HG03558 (cell line): ENCODE results near the gene NTSR2.
"Not testable (repeated sequence)": the region's sequence is repeated elsewhere in the genome, so short reads cannot be mapped to it uniquely, and the experiment has no call there.

Experiments used
- ATAC-seq: cut with Tn5 transposase; IDR thresholded peaks from one replicate; pipeline ENCODE4 v1.9.1; 2021; ENCODE audit warnings: moderate number of reproducible peaks; ENCODE audit not compliant: unreplicated experiment; ENCODE audit errors: extremely low read depth

NTSR2 gene

DNA sequence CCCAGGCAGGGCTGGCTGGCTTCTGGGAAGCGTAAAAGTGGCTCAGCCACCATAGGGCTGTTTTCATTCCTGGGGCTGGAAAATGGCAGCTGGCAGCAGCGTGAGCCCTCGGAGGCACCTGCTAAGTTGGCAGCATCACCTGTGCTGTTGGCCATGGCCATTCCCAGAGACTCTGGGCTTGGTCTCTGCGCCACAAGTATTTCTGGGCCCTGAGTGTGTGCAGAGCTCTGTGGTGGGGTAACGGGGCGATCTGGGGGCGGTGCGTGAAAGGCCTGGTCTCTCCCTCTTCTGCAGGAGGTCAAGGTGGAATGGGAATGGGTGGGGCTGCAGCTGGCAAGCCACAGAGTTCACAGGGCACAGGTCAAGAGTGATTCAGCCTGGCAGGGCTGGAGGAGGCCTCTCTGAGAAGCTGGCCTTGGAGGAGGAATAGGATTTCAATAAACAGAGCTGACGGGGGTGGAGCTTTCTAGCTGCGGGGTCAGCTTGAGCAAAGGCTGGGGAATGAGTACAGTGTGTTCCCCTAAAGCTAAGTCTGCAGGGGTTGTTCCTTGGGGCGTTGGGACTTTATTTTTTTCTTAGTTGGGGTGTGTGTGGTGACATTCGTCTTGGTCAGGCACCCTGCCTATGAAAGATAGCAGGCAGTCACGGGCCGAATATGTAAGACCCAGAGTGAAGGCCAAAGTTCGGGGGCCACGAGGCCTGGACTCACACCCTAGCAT lies 10.3 kb upstream of the NTSR2 start:
- ATAC-seq = no peak

- ATAC-seq = no peak
These were observed 9.6 kb upstream of the NTSR2 start for GRCh38 chr2:11679486-11680181.

- ATAC-seq = no peak
These were observed 9.0 kb upstream of the NTSR2 start for GRCh38 chr2:11679016-11679415.

GRCh38 chr2:11678306-11678960 lies 8.4 kb upstream of the NTSR2 start:
- no peak for ATAC-seq

DNA sequence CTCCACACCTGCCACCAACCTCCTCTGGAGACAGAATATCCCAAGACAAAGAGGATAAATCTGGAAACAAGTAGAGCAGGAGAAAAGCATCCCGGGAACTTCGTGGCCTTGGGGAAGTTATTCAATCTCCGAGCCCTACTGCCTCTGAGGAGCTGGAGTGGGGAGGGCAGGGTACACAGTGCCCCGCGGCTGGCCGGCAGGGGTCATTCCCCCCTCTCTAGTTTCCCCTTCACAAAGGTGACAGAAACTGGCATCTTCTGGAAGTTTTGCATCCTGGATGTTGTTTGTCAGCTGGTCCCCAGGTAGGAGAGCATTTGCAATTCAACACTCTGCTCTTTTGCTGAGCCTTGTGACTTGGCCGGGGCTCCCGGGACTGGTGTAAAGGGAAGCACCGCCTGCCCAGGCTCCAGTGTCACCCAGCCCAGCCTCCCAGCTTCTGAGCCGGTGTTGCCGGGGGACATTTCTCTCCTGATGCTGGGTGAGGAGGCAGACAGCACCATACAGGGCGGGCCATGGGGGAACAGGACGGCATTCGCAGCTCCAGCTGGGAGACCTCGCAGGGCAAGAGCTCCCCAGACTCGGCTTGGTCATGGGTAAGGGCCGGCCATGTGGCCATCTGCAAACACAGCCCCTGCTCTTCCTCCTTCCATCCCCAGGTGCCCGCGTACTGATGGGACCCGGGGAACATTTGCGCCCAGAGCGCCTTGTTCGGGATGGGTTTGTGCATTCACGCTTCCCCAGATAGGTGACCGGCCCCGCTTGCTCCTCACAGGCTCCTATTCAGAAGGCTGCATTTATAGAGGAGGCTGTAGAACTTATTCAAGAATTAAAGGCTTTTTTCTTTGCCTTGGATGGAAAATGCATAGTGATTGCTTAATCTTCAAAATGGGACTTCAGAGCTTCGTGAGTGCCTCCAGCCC lies 7.4 kb upstream of the NTSR2 start:
- ATAC-seq = no peak

- no peak for ATAC-seq
These were observed 6.6 kb upstream of the NTSR2 start for GRCh38 chr2:11676640-11677039.

DNA sequence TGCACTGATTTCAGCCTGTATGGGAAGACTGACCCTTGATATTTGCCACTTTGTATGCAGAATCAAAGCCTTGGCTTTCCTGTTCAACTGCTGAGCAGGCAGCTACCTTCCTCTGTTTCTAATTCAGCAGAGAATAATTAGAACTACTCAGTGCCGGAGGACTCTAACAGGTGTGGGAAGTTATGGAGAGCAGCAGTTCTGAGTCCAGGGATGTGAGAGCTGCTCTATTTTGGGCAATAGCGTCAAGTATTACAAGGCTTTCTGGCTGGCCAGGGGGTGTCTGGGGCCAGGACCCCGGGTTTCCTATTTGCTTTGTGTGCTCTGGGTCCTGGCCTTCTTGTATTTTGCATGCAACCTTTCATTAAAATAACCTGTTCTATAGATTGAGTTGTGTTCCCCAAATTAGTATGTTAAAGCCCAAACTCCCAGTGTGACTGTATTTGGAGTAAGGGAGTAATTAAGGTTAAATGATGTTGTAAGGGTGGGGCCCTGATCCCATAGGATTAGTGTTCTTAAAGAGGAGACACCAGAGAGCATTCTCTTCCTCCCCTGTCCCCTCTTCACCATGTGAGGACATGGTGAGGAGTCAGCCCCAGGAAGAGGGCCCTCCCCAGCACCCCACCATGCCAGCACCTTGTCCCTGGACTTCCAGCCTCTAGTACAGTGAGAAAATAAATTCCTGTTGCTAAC lies 5.6 kb upstream of the NTSR2 start:
- ATAC-seq = no peak

- ATAC-seq = no peak
These were observed 5.0 kb upstream of the NTSR2 start for GRCh38 chr2:11674983-11675382.

GRCh38 chr2:11672407-11672806 lies 2.4 kb upstream of the NTSR2 start:
- ATAC-seq = no peak

- ATAC-seq = no peak
These were observed 1.9 kb downstream of the NTSR2 start for GRCh38 chr2:11667866-11668637.

DNA sequence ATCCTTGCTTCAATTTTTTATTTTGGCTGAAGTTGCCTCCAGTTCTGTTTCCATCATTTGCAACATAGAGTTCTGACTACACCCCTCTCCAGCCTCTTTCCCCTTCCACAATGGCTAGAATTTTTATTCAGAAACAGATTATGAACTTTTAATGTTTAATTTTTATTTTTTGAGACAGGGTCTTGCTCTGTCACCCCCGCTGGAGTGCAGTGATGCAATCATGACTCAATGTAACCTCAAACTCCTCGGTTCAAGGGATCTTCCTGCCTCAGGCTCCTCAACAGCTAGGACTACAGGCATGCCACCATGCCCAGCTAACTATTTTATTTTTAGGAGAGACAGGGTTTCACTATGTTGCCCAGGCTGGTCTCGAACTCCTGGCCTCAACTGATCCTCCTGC lies 2.8 kb downstream of the NTSR2 start:
- no peak for ATAC-seq

GRCh38 chr2:11665510-11666362 lies 4.3 kb downstream of the NTSR2 start:
- no peak for ATAC-seq

GRCh38 chr2:11665028-11665427 lies 5.0 kb downstream of the NTSR2 start:
- ATAC-seq = no peak

GRCh38 chr2:11663427-11663826 lies 6.6 kb downstream of the NTSR2 start:
- ATAC-seq = no peak

GRCh38 chr2:11662882-11663281 lies 7.1 kb downstream of the NTSR2 start:
- no peak for ATAC-seq

DNA sequence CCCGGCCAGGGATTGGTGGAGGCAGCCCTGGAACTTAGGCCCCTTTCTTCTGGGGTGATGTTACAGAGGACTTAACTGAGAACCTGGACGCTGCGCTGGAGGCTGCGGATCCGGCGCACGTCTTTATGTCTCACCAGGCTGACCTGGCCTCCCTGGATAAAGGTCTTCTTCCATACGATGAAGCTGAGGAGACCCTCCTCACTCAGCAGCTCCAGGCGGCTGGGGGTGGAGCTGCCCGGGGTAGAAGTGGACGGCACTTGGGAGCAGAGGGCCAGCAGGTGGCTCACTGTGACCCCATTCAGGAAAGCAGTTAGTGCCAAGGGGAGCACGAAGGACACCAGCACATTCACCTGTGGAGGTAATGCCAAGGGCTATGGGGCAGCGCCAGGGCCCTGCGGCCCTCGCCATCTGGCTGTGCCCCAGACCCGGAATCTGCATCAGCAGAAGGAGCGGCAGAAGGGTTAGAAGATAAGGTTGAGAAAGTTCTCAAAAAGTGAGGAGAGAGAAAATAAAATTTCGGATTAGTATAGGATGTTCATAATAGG lies 8.0 kb downstream of the NTSR2 start:
- no peak for ATAC-seq

GRCh38 chr2:11660396-11660795 lies 9.6 kb downstream of the NTSR2 start:
- not testable (repeated sequence) for ATAC-seq

DNA sequence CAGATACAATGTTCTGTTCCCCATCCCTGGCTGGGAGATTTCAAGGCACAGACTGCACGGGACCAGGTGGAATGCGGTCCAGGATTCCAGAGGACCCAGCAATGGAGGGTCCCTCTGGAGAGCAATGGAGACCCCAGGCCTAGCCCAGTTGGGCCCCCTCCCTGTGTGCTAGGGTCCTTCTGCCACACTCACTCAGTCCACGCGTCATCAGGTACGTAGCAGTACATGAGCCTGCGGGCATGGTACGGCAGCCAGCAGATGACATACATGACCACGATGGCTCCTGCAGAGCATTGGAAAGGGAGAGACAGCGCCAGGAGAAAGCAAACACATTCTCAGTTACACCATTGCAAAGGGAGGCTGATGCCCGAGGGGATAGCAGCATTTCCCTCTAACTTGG lies 10.1 kb downstream of the NTSR2 start:
- no peak for ATAC-seq
